IPS DF 4.7 (cell line): Measurements from ENCODE around the gene CACNA2D1.
"Not testable (repeated sequence)": the region's sequence is repeated elsewhere in the genome, so short reads cannot be mapped to it uniquely, and the experiment has no call there.

ENCODE experiments used
- DNase-seq: peaks from one replicate; pipeline ENCODE4 v3.0.0-alpha.2; 2013; ENCODE audit warnings: low spot score; ENCODE audit errors: extremely low read depth

CACNA2D1 gene

DNA sequence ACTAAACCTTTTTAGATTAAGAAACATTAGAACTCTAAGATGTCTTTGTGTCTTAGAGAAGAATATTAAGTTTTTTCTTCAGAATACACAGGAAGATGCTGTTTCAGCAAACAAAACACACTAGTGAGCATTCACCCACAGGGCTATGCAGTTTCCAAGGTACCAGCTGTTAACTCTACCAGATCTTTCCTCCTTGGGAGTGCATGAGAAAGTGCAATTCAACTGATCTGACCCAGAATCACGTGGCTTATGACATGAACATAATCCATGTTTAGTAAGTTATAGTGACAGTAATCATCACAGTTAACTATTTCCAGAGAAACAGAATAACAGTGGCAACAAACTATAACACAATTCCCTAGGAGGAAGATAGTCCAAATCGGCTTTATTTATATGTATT, 270.7 kb downstream of the CACNA2D1 start:
- DNase-seq = no peak

- DNase-seq = no peak
Measured at GRCh38 chr7:82172017-82172416, 271.6 kb downstream of the CACNA2D1 start.

GRCh38 chr7:82167558-82168314, 275.8 kb downstream of the CACNA2D1 start:
- DNase-seq = no peak

- DNase-seq = no peak
Measured at GRCh38 chr7:82166260-82167015, 277.1 kb downstream of the CACNA2D1 start.

- no peak for DNase-seq
Measured at GRCh38 chr7:82164813-82165212, 278.8 kb downstream of the CACNA2D1 start.

- DNase-seq = no peak
Measured at GRCh38 chr7:82164410-82164809, 279.2 kb downstream of the CACNA2D1 start.

GRCh38 chr7:82163586-82163985, 280.0 kb downstream of the CACNA2D1 start:
- no peak for DNase-seq

GRCh38 chr7:82162289-82162688, 281.3 kb downstream of the CACNA2D1 start:
- DNase-seq = no peak

DNA sequence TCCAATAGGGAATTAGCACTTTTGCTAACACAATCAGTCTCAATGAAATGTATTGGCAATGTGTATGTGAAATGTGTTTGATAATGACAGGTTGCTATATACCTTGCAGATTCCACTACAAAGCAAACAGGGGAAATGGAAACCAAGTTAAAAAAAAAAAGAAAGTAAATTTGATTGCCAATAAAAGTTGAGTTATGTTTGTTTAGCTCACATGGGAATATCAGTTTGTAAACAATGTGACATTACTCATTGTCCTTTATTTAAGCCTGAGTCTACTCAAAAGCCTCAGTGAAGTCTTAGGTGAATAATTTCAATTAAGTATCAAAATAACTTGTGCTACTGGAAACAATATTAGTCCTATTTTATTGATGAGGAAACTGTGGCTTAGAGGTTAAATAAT, 285.2 kb downstream of the CACNA2D1 start:
- DNase-seq = no peak

DNA sequence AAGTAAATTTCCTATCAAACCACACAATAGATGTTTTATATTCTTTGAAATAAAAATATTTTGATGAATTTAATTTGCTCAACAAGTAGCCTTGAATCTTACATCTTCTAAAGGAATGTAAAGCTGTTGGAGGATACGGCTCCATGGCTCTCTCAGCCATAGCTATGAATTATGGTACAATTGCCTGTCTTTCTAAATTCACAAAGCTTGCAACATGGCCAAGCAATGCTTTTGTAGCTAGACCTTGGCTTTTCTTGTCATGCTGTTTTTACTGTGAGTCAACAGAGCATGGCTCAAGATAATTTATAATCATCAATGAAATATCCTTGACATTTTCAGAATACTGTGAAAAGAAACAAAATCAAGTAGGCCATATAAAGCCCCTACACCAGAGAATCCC, 286.7 kb downstream of the CACNA2D1 start:
- DNase-seq = no peak

DNA sequence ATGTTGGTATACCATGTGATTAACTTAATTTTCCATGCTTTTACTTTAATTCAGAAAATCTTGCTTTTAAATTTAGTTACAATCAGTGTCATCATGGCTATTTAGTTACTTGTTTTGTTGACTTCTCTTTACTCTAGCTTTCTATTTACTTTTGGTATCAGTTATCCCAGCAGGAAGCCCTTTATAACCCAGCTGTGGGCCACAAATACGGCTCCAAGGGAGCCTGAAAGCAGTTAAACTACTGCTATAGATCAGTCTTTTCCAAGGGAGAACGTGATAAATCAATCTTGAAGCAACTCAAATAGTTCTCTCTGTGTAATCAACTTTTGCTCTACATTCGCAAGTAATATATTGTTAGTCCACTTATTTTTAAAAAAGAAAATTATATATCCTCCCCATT, 287.4 kb downstream of the CACNA2D1 start:
- DNase-seq = no peak

- DNase-seq = no peak
Measured at GRCh38 chr7:82154728-82155127, 288.8 kb downstream of the CACNA2D1 start.

DNA sequence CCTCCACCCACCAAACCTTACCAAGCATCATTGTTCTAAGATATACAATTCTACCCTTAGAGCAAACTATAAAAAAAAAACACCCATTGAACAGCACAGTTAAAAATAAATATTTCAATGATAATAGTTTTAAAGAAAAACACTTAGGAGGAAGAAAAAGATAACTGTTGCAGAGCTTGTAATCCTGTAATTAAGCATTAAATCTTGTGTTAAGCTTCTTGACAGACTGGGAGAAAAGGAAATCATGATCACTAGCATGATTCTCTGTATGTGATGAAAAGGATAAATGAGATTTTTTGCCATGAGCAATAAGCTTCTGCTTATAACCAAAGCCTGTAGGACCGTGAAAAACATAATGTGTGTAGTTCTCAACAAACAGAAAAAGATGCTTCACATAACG, 289.8 kb downstream of the CACNA2D1 start:
- no peak for DNase-seq

DNA sequence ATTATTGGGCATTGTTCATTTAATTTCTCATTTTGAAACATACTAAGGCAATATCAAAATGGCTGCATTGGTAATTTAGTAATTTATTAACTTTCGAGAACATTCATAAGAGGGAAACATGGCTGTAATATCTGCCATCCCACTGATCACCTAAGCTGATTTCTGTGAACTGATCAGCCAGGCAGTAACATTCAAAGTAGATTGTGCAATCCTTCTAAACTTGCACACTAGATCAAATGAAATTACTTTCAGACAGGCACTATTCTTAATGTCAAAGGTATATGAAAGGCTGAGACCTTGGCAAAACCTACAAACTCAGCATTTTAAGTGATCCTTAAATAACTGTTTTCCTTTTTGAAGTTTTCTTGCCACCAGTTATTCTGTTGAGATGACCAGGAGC, 290.7 kb downstream of the CACNA2D1 start:
- no peak for DNase-seq

DNA sequence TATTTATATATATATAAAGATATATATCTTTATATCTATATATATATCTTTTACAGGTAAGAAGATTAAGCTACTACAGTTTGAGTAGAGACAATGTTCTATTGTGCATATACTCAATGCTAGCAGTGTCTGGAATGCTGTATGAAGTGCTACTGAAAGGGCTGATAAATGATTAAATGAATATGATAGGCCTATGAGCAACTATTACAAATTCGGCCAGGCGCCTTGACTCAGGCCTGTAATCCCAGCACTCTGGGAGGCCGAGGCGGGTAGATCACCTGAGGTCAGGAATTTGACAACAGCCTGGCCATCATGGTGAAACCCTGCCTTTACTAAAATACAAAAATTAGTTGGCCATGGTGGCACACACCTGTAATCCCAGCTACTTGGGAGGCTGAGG, 297.1 kb downstream of the CACNA2D1 start:
- no peak for DNase-seq

DNA sequence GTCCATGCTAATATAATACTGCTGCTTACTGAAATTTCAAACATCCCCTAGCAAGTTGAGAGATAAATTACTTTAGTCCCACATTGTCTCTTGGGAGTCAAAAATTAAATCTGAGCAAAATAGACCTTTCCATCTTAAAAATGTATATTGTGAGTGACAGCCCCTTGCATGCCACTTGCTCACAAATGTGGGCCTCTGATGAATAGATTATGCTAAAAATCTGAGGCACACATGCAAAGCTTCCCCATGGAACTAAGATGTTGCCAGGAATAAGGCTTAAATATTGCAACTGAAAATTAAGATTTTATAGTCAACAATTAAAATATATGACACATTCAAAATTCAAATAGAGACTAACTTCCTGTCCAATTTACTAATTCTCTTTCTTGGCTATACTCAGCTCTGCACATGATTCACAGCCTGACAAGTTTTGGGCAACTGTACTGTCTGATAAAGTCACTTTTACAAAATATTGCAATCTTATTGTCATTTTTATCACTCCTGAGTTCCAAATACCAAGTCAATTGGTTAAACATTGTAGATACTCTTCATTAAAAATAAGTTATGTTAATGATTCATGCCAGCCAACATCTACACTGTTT, 301.2 kb downstream of the CACNA2D1 start:
- no peak for DNase-seq

- DNase-seq = no peak
Measured at GRCh38 chr7:82141427-82141826, 302.1 kb downstream of the CACNA2D1 start.

DNA sequence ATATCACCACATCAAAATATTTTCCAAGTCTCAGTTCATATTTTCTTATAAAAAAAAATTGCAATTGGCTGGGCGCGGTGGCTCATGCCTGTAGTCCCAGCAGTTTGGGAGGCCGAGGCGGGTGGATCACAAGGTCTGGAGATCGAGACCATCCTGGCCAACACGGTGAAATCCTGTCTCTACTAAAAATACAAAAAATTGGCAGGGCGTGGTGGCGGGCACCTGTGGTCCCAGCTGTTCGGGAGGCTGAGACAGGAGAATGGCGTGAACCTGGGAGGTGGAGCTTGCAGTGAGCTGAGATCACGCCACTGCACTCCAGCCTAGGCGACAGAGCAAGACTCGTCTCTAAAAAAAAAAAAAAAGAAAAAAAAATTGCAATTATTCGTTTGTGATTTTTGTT, 303.0 kb downstream of the CACNA2D1 start:
- DNase-seq = not testable (repeated sequence)

GRCh38 chr7:82131215-82131614, 312.4 kb downstream of the CACNA2D1 start:
- no peak for DNase-seq

- no peak for DNase-seq
Measured at GRCh38 chr7:82129091-82129490, 314.5 kb downstream of the CACNA2D1 start.

DNA sequence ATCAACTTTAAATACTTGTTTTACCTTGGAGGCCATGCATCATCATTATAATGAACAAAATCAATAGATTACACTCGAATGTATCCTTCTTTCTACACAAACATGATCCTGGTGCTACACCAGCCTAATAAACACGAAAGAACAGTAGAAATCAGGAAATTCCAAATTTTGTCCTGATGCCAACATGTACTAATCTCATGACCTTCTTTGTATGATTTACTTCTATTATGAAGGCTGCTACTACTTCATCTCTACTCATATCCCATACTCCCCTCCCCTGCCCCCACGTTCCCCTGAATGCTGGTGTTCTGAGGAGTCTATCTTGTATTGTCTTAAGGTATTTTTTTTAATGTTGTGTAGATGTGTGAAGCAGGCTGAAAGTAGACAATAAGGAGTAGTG, 315.0 kb downstream of the CACNA2D1 start:
- DNase-seq = no peak

GRCh38 chr7:82126576-82126975, 317.0 kb downstream of the CACNA2D1 start:
- DNase-seq = no peak

DNA sequence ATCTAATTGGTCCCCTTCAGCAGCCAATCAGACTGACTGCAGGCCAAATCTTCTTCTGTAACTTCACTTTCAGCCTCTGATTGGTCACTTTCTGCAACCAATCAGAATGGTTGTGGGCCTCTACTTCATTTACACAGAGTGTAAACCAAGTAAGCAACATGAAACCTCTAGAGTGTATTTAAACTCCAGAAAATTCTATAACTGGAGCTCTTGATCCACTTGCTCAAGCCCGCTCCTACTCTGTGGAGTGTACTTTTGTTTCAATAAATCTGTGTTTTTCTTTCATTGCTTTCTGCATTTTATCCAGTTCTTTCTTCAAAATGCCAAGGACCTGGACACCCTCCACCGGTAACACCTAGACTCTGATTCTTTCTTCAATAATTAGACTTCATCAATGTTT, 319.1 kb downstream of the CACNA2D1 start:
- no peak for DNase-seq
